Measurements from ENCODE around the gene P2RY8.
"Not testable (repeated sequence)": the region's sequence is repeated elsewhere in the genome, so short reads cannot be mapped to it uniquely, and the experiment has no call there.

Gene P2RY8

GRCh38 chrX:1440506-1440905 is 96.5 kb downstream of the P2RY8 start:
- no peak for DNase-seq

- DNase-seq, result no peak
Observed at GRCh38 chrX:1435241-1435895, 101.6 kb downstream of the P2RY8 start.

GRCh38 chrX:1434871-1435240 is 102.1 kb downstream of the P2RY8 start:
- no peak for DNase-seq

- no peak for DNase-seq
Observed at GRCh38 chrX:1433646-1434357, 103.2 kb downstream of the P2RY8 start.

- DNase-seq, result no peak
Observed at GRCh38 chrX:1430451-1430850, 106.5 kb downstream of the P2RY8 start.

- no peak for DNase-seq
Observed at GRCh38 chrX:1427756-1428155, 109.2 kb downstream of the P2RY8 start.

- DNase-seq, result not testable (repeated sequence)
Observed at GRCh38 chrX:1426321-1426720, 110.7 kb downstream of the P2RY8 start.

- DNase-seq, result no peak
Observed at GRCh38 chrX:1425381-1425780, 111.6 kb downstream of the P2RY8 start.

- DNase-seq, result no peak
Observed at GRCh38 chrX:1424147-1424851, 112.7 kb downstream of the P2RY8 start.

- no peak for DNase-seq
Observed at GRCh38 chrX:1423215-1423614, 113.8 kb downstream of the P2RY8 start.

- DNase-seq, result no peak
Observed at GRCh38 chrX:1422135-1422465, 114.9 kb downstream of the P2RY8 start.

- no peak for DNase-seq
Observed at GRCh38 chrX:1421433-1422134, 115.4 kb downstream of the P2RY8 start.

GRCh38 chrX:1420371-1420770 is 116.6 kb downstream of the P2RY8 start:
- DNase-seq, result no peak

GRCh38 chrX:1419545-1420355 is 117.2 kb downstream of the P2RY8 start:
- DNase-seq, result no peak

GRCh38 chrX:1418901-1419544 is 118.0 kb downstream of the P2RY8 start:
- no peak for DNase-seq

- DNase-seq, result no peak
Observed at GRCh38 chrX:1417921-1418771, 118.8 kb downstream of the P2RY8 start.

GRCh38 chrX:1416965-1417760 is 119.8 kb downstream of the P2RY8 start:
- no peak for DNase-seq

- no peak for DNase-seq
Observed at GRCh38 chrX:1416327-1416784, 120.6 kb downstream of the P2RY8 start.
